Upper lobe of right lung (tissue), 1 donor: ENCODE data around the gene SFSWAP. TPM values are rescaled to one million over a fixed set of nuclear protein-coding genes. Genes with fewer than 3 reads are reported as not detected.

Source experiments
- ATAC-seq: fragments of 200-7000 bp; cut with Tn5 transposase; one replicate; pipeline ENCODE4 v1.9.1; 2020; ENCODE audit warnings: mild to moderate bottlenecking, moderate library complexity
- DNase-seq: peaks from one replicate; pipeline ENCODE4 v3.0.0-alpha.2; 2020
- H3K27ac ChIP-seq: fragments of 200-600 bp; one replicate; pipeline ENCODE4 v1.8.0; 2022
- H3K27me3 ChIP-seq: fragments of 200-600 bp; one replicate; pipeline ENCODE4 v1.8.0; 2022; ENCODE audit warnings: mild to moderate bottlenecking
- H3K36me3 ChIP-seq: fragments of 200-600 bp; one replicate; pipeline ENCODE4 v1.8.0; 2022
- H3K4me1 ChIP-seq: fragments of 200-600 bp; one replicate; pipeline ENCODE4 v1.8.0; 2022
- H3K4me3 ChIP-seq: fragments of 200-600 bp; one replicate; pipeline ENCODE4 v1.8.0; 2022; ENCODE audit warnings: mild to moderate bottlenecking
- H3K9me3 ChIP-seq: fragments of 200-600 bp; one replicate; pipeline ENCODE4 v1.8.0; 2022
- CTCF ChIP-seq: fragments of 200-600 bp; IDR thresholded peaks from one replicate; pipeline ENCODE4 v1.8.0; 2022; ENCODE audit warnings: antibody characterized with exemption
- intact Hi-C: fragments of 100-400 bp; cut with DNase I; formaldehyde crosslinking; loops from one replicate; pipeline ENCODE4 v1.11.0; 2022
- total RNA-seq: library from RNA; stranded (reverse); fragmentation: NEBNext Ultra II Directional; extraction: Animal tissue kit (Norgen Biotek cat#: 25700); gene quantifications from one replicate; pipeline ENCODE4 v1.2.1, GENCODE V29; 2021
- donor health status: DM: no; HTN: yes; CAD: no; lungs with severe emphysema.

SFSWAP gene
- total RNA-seq, 1 donor from 2014 or later = 51.2 TPM

GRCh38 chr12:131830335-131830913, 119.5 kb downstream of the SFSWAP start:
- H3K27me3 ChIP-seq = peaks cover 36% of the 10 kb centered on the region
- DNase-seq (peak; percentile 87), ATAC-seq (peak; percentile 90)
- intact Hi-C loops = no loop called here
- no peaks in the 10 kb centered on the region for H3K9me3 ChIP-seq
- no peaks in the 10 kb centered on the region for H3K36me3 ChIP-seq
- H3K4me3 ChIP-seq = peak overlapping the region; percentile 49
- peak overlapping the region; percentile 24 for H3K27ac ChIP-seq
- TF ChIP-seq CTCF = peak; percentile 59
- H3K4me1 ChIP-seq = peaks cover 23% of the 10 kb centered on the region

GRCh38 chr12:131830914-131831571, 120.2 kb downstream of the SFSWAP start:
- peaks cover 41% of the 10 kb centered on the region for H3K27me3 ChIP-seq
- TF ChIP-seq CTCF = no peak
- H3K36me3 ChIP-seq = no peaks in the 10 kb centered on the region
- ATAC-seq = no peak
- no peak for DNase-seq
- peaks cover 23% of the 10 kb centered on the region for H3K4me1 ChIP-seq
- peak overlapping the region; percentile 60 for H3K27ac ChIP-seq
- no peaks in the 10 kb centered on the region for H3K9me3 ChIP-seq
- peak overlapping the region; percentile 49 for H3K4me3 ChIP-seq
- intact Hi-C loops = no loop called here

- no peaks in the 10 kb centered on the region for H3K9me3 ChIP-seq
- peak overlapping the region; percentile 49 for H3K4me3 ChIP-seq
- peak overlapping the region; percentile 60 for H3K27ac ChIP-seq
- intact Hi-C loops = no loop called here
- no peak for TF ChIP-seq CTCF
- ATAC-seq = no peak
- DNase-seq = no peak
- H3K27me3 ChIP-seq = peaks cover 43% of the 10 kb centered on the region
- H3K36me3 ChIP-seq = no peaks in the 10 kb centered on the region
- peaks cover 23% of the 10 kb centered on the region for H3K4me1 ChIP-seq
Observed at GRCh38 chr12:131831635-131832041, 120.7 kb downstream of the SFSWAP start.

GRCh38 chr12:131832321-131833231, 121.7 kb downstream of the SFSWAP start:
- Histone ChIP-seq H3K36me3 (no peaks in the 10 kb centered on the region), H3K27me3 (peaks cover 47% of the 10 kb centered on the region), H3K4me3 (peak overlapping the region; percentile 14), H3K27ac (no peak overlapping the region), H3K4me1 (peaks cover 23% of the 10 kb centered on the region), H3K9me3 (no peaks in the 10 kb centered on the region)
- ATAC-seq = no peak
- no peak for TF ChIP-seq CTCF
- intact Hi-C loops = no loop called here
- DNase-seq = no peak

GRCh38 chr12:131833288-131833895, 122.5 kb downstream of the SFSWAP start:
- Histone ChIP-seq H3K4me3 (no peak overlapping the region), H3K27me3 (peaks cover 42% of the 10 kb centered on the region), H3K36me3 (no peaks in the 10 kb centered on the region), H3K9me3 (no peaks in the 10 kb centered on the region), H3K27ac (no peak overlapping the region), H3K4me1 (peaks cover 23% of the 10 kb centered on the region)
- no peak for TF ChIP-seq CTCF
- no peak for DNase-seq
- ATAC-seq = no peak
- intact Hi-C loops = no loop called here
